GM21619 (cell line): ENCODE measurements around the gene SLC7A6OS.

ENCODE experiments used
- ATAC-seq: cut with Tn5 transposase; IDR thresholded peaks from one replicate; pipeline ENCODE4 v1.9.1; 2021; ENCODE audit not compliant: unreplicated experiment

SLC7A6OS gene

DNA sequence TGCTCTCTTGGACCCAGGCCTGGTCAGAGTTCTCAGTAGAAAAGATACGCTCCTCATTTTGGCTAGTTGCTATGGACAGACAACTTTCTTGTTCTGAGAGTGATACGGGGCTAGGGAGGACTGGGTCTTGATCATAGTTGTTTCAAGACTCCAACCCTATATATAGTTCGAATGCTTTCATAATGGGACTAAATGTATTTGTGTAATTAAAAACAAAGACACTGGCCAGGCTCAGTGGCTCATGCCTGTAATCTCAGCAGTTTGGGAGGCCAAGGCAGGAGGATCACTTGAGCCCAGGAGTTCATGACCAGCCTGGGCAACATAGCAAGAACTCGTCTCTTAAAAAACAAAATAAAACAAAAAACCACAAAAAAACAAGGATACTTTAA is 28.7 kb downstream of the SLC7A6OS start:
- ATAC-seq: no peak

DNA sequence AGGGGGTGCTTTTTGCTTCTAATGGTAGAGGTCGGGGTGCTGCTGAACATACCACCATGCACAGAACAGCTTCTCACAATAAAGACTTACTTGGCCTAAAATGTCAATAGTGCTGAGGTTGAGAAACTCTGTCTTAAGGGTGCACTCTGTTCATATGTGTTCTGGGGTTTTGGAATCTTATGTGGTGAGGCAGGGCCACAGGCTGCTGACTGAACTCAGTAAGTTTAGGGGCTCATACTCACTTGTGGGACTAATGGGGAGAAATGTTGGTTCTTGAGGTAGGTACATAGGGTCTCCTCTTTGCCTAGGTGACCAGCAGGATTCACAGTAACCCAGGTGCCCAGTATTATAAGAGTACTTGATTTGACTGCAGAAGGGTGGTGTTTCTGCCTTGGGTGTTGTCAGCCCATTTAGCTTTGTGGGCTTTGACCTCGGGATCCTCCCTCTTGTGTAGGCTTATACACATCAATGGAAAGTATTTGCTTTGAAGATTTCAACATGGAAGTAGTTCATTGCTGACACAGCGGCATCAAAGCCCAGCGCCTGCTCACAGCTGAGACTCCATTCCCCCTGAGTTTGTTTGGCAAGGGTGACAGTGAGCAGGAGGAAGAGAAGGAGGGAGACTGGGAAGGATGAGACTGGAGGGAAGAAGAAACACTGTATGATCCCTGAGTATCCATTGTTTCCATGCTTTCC is 29.2 kb downstream of the SLC7A6OS start:
- ATAC-seq: no peak

DNA sequence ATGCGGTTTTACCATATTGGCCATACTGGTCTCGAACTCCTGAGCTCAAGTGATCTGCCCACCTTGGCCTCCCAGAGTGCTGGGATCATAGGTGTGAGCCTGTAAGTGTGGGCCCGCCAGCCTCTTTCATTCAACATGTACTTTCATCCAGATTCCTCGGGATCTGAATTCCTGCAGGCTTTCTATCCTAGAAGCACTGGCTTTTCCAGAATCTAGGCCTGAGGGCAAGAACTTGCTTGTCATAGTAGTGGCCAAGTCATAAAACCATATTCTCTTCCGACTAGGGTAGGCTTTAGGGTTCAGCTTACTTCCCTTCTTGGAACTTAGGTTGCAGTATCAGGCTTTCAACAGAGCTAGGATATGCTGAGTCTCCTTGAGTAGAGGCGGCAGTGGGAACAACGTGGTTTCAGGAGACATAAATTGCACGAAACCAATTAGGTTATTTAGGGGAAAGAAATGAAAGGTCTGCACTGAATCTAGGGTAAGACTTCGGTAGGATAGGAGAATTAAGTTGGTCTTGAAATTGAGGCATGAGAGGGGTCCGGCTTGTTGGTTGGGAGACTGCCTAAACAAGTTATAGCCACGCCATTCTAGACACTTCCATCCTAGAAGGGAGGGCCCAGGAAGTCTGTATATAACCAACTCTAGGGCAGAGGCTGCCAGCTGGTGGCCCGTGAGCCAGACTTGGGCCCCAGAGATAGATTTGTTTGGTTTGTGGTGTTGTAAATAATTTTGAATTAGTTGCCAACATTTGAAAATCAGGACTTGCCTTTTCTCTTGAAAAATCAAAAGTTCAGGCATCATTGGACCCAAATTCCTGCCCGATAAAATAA is 30.8 kb downstream of the SLC7A6OS start:
- ATAC-seq: no peak

DNA sequence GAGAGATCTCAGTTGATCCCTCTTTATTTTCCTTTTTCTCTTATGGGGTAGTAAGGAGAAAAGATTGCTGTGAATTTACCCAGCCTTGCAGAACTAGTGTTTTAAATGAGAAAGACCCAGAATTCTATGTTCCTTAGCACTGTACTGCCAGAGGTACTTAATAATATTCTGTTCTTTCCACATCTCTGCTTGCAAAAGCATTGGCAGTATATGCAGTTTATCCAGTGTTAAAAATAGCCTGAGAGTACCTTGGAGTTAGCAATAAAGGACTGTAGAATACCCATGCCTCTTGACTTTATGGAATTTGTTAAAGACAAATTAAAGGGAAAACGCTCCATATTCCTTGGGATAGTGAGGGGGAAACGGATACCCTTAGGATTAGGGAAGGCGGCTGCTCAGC is 34.5 kb downstream of the SLC7A6OS start:
- ATAC-seq: no peak

DNA sequence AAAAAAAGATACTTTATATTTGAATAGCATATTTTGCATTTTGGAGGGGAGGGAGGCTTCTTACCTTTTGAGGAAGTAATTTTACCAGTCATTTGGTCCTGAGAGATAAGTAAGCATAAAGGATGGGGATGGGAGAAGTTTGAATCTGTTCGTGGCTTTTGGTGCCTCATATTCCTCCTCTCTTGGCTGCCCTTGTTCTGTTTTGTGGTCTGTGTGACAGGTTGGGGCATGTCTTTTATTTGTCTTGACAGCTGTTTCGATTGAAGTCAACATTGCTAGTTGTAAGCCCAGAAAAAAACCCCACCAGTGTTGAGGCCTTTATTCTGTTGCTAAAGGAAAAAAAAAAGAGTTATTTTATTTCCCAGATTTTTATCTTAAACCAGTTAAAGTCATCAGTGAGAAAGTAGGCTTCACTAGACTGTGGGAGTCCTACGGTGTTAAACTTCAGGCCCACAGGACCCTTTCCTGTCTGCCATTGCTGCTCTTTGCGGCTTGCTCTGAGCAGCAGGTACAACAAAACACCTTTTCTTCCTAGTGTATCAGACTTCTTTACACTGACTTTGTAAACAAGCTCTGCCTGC is 35.0 kb downstream of the SLC7A6OS start:
- no peak for ATAC-seq

DNA sequence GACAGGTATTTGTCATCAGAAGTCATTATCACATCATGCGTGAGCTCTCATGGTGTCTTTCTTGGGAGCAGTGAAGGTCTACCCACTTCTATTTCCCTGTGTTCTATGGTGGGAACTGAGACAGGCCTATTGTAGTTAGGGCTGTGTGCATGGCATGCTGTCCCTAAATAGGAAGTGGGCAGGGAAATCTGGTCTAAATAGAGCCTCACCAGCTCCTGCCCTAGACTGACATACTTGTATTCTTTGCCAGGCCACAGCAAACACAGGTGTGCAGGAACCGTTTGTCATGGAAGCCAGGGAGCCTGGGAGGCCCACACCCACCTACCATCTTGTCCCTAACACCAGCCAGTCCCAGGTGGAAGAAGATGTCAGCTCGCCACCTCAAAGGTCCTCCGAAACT is 36.3 kb downstream of the SLC7A6OS start:
- ATAC-seq: no peak

DNA sequence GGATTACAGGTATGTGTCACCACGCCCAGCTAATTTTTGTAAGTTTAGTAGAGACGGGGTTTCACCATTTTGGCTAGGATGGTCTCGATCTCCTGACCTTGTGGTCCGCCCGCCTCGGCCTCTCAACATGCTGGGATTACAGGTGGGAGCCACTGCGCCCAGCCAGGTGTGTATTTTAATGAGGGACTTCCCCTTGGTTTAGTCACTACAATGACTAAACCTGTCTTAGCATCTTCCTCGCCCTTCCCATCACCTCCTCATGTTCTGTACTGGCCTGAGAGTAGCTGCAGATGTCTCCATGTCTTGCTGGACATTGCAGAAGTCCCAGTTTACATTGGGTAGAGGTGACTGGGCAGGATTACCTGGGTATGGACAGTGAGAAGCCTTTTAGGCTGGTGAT is 36.9 kb downstream of the SLC7A6OS start:
- ATAC-seq: no peak

DNA sequence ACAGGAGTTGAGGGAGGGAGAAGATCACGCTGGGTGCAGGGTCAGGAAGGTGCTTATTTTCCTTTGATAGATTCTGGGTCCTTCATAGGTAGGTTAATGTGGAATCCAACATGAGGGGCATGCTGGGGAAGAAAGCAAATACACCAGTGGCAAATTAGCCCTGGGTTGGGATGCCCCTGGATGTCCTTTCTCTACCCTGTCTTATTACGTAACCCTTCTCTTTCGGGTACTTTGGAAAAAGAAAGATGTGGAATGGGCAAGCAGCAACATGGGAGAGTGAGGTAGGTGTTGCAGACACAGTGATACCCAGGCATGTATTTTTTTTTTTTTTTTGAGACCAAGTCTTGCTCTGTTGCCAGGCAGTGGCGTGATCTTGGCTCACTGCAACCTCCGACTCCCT is 37.3 kb downstream of the SLC7A6OS start:
- no peak for ATAC-seq

DNA sequence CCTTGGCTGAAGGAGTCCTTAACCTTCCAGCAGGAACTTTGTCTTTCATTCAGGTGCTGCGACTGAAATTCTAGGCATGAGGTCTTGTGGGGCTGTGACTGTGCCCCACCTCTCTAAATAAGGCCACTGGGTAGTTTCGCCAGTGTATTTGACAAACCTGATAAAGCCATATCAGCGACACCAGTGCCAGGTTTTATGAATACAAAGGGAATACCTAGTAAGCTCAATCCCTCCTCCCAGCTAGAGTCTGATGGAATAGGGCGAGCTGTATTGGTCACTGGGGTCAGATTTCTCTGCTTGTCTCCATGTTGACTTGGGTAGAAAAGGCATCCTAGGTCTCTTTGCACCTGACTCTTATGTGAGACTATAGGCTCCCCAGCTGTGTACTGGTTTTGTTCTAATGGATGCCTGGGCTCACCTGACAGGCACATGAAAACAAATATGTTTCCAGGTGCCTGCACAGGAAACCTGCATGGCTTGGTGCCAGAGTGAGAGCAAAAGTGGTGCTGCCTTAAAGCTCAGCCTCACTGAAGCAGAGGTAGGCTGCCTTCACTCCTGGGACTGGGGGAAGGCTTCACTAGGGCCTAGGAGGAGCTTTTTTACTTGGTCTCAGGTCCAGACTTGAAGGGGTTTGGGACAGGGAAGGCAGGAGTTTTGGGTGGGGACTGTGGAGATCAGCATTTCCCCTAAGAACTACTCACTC is 38.1 kb downstream of the SLC7A6OS start:
- no peak for ATAC-seq

DNA sequence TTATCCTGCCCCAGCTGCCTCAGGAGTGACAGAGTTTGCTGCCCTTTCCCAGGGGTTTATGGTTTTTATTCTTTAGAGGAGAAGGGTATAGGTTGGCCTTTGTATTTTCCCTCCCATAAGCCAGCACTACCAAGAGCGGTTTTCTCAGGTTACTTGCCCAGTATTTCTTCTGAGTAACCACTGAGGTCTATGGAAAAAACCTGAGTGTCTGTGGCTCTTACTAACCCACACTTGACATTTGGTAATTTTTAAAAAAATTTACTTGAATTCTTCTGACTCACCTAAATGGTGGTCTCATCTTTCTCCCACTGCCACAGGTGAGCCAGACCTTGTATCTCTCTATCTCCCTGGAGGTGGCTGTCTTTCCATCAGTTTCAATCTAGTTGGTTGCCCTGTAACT is 40.4 kb downstream of the SLC7A6OS start:
- ATAC-seq: no peak

DNA sequence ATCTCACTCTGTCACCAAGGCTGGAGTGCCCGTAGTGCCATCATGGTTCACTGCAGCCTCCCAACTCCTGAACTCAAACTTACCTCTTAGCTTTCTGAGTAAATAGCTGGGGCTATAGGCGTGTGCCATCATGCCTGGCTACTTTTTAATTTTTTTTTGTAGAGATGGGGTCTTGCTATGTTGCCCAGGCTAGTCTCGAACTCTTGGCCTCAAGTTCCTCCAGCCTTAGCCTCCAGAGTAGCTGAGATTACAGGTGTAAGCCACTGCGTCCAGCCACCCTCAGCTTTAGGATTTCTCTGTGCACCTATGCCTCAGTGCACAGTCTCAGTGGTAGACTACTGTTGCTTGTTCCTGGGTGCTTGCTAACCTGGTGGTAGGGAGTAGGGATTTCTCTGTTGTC is 41.0 kb downstream of the SLC7A6OS start:
- no peak for ATAC-seq

DNA sequence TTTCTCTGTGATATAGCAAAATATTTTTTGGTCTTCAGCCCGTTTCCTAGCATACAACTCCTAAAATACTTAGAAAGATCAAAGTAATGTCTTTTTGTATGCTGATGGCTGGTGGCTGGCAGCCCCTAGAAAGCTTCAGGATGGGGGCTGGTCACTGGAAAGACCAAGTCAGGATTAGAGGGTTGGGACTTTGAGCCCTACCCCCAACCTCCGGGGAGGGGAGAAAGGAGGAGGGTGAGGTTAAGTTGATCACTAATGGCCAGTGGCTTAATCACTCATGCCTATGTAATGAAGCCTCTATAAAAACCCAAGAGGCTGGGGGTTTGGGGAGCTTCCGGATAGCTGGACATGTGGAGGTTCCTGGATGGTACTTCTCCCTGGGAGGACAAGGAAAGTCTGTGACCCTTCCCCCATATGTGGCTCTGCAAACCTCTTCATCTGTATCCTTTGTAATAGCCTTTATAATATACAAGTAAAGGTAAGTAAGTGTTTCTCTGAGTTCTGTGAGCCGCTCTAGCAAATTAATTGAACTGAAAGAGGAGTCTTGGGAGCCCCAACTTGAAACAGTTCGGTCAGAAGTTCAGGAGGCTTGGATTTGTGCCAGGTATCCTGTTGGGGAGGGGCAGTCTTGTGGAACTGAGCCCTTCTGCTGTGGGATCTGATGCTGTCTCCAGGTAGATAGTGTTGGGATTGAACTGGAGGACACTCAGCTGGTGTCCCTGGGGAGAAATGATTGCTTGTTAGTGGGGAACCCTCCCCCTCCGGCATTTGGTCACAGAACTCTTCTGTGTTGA is 42.9 kb downstream of the SLC7A6OS start:
- no peak for ATAC-seq

DNA sequence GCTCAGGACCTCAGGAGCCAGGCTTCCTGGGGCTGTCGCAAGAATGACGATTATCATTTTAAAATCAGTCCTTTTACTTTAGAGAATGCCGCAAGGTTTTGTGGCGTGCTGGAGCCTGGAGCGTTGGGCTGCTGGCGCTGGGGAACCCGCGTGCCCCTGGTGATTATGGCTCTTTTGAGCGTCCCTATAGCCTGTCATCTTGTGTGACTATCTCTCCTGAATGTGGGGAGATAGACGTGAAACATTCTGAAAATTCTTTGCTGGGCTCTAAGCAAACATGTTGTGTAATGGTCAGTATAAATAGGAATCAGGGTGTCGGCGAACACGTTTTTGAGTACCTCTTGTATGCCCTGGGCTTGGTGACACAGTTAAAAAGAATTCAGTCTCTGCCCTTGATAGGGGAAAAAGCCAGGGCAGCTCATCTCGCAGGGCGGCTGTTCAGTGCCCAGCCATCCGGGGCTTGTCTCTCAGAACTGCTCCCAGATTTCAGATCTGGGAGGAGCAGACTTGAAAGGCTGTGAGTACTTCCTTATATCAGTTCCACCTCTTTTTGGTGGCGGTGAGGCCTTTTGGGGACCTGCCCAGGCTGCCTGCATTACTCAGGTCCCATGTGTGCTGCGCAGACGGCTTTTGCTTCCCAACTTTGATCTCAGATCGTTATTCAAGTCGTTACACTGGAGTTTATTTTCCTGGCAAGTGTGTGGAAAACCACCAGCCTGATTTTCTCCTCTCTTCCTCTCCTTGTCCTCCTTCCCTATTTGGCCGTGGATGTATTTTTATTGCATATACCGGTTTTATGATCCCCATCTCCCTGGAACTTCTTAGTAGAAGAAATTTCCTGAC is 45.4 kb downstream of the SLC7A6OS start:
- ATAC-seq: no peak

DNA sequence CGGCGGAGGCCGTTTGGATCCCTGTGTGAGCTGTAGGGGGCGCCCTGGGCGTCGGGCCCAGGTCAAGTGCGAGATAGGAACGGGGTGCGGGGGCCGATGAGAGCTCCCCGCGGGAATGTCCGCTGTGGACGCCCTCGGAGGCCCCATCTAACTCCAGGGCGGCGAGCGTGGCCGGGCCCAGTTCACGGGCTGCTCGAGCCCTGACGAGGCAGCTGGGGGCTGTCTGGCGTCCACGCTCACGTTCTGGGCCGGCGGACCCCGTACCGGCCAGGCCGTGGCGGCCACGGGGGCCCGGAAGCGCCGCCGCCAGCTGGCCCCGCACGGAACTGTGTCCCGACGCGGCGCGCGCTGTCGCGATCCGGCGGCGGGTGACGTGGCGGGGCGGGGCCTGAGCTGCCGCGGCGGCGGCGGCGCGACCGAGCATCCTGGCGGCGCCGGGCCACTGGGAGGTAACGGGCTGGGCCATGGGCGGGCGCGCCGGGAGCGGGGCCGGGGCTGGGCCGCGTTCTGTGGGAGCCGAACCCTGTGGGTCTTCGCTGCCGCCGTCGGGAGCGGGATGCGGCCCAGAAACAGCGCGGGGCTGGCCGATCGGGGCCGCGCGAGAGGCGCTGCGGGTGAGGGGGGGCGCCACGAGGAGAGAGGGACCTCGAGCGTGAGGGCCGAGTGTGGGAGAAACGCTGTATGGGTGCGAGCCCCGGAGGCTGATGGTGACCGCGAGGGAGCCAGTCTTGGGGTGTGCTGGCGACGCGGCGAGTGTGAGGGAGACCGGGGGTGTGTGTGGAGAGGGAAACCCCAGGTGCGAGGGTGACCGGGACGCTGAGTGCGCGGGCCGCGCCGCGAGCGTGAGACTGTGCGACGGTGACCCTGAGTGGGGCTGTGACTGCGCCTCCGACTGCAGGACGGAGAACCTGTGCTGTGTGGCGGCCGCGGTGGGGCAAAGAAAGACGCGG is 46.3 kb downstream of the SLC7A6OS start, which contains the start of gene SLC7A6:
Gene SLC7A6, plus strand, starts transcription at position 399 of the 950 bp plus-strand sequence. CDS start 10,201 bp downstream, outside the sequence.
- ATAC-seq: peak; percentile 56

DNA sequence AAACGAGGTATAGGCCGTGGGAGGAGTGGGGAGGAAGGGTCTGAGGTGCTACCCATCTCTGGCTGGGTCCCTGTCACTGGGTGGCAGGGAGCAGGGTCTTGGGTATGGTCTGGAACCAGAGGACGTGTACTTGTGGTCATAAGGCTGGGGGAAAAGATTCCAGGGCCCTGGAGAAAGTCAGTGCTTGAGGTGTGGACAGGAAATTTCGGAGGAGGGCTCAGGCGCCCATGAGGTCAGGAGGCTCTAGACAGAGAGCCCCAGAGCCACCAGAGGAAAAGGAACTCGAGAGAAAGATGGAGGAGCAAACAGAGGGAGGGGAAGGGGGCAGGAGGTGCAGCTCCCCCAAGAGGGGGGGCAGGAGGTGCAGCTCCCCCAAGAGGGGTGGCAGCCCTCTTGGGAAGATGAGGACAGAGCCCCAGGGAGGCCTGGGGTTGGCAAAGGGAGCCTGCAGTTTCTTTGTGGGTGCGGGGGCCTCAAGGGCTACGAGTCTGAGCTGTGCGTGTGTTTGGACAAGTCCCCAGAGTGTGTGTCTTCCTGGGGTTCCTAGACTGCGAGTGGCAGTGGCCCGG is 47.1 kb downstream of the SLC7A6OS start:
- ATAC-seq: no peak

DNA sequence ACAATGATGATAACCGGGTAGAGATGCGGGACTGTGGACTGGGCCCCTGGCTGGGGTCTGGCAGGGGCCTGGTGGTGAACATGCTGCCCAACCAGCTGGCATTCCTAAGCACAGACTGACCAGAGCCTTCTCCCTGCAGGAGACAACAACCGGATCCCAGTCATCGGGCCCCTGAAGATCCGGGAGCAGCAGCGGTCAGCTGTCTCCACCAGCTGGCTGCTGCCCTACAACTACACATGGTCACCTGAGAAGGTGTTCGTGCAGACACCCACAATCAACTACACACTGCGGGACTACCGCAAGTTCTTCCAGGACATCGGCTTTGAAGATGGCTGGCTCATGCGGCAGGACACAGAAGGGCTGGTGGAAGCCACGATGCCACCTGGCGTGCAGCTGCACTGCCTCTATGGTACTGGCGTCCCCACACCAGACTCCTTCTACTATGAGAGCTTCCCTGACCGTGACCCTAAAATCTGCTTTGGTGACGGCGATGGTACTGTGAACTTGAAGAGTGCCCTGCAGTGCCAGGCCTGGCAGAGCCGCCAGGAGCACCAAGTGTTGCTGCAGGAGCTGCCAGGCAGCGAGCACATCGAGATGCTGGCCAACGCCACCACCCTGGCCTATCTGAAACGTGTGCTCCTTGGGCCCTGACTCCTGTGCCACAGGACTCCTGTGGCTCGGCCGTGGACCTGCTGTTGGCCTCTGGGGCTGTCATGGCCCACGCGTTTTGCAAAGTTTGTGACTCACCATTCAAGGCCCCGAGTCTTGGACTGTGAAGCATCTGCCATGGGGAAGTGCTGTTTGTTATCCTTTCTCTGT is 51.5 kb downstream of the SLC7A6OS start:
- no peak for ATAC-seq
